HepG2 (cell line): ENCODE results near the gene IMMP1L. TPM values are rescaled to one million over a fixed set of nuclear protein-coding genes. Genes with fewer than 3 reads are reported as not detected.
A peak's percentile ranks its signal among the peaks of the same experiment; 100 is the strongest.

ENCODE experiments used
- ATAC-seq: fragments of 200-7000 bp; cut with Tn5 transposase; 3 replicates; pipeline ENCODE4 v1.9.1; 2020; ENCODE audit warnings: mild to moderate bottlenecking, moderate library complexity
- Bru-seq: library from RNA; stranded (reverse); fragments of 400-500 nt; gene quantifications from one replicate; lab custom pipeline; 2021; lab: Mats Ljungman, UMichigan
- BruChase-seq, 2 experiments: library from RNA; stranded (reverse); fragments of 400-500 nt; gene quantifications; one replicate each; lab custom pipeline; 2021; lab: Mats Ljungman, UMichigan
- BruUV-seq: library from RNA; stranded (reverse); fragments of 400-500 nt; replicated peaks from 2 replicates; lab custom pipeline; 2021; lab: Mats Ljungman, UMichigan
- CTCF ChIA-PET: fragments of 300-600 bp; formaldehyde crosslinking; extraction: SDS; loops from one replicate; lab custom pipeline; 2021; ENCODE audit warnings: low total read pairs, inconsistent platforms, low intra/inter-chr PET ratio; lab: Yijun Ruan, JAX
- POLR2A ChIA-PET: fragments of 350-600 bp; sonication (Branson Sonifier 250); formaldehyde crosslinking; loops from one replicate; lab custom pipeline; 2020; ENCODE audit warnings: antibody characterized with exemption, inconsistent platforms; lab: Yijun Ruan, JAX
- DNase-seq: peaks from one replicate; pipeline ENCODE4 v3.0.0-alpha.2; 2015; ENCODE audit warnings: low spot score
- FAIRE-seq: peaks from 3 replicates; lab custom pipeline; 2011; peaks lifted over from hg19 to GRCh38; lab: Jason Lieb, UNC
- H2AFZ ChIP-seq: one replicate; pipeline ENCODE4 v1.6.1; 2011; ENCODE audit warnings: low read length, inconsistent platforms
- H3K27ac ChIP-seq: fragments of 300-600 bp; 3 replicates; pipeline ENCODE4 v1.8.0; 2011; ENCODE audit warnings: mixed run types, mild to moderate bottlenecking, mixed read lengths, low read length, inconsistent platforms; ENCODE audit not compliant: insufficient read depth; ENCODE audit errors: extremely low read length
- H3K27me3 ChIP-seq, 2 experiments: fragments of 200-600 bp in 1 of 2; 2 replicates in 1 of 2; 3 replicates in 1 of 2; pipeline versions ENCODE4 v1.6.0 to v1.8.0; 2011; ENCODE audit warnings: low read length in 2 of 2, mild to moderate bottlenecking in 2 of 2, moderate library complexity in 2 of 2, inconsistent platforms in 1 of 2; ENCODE audit not compliant: insufficient read depth in 2 of 2, control insufficient read depth in 1 of 2
- H3K36me3 ChIP-seq, 2 experiments: fragments of 200-600 bp in 1 of 2; replicated peaks in 1 of 2; 2 replicates in 1 of 2; 3 replicates in 1 of 2; pipeline versions ENCODE4 v1.5.1 to v1.8.0; 2011; ENCODE audit warnings: low read length in 2 of 2, inconsistent platforms in 1 of 2; ENCODE audit not compliant: insufficient read depth in 2 of 2, control insufficient read depth in 1 of 2
- H3K4me1 ChIP-seq: 2 replicates; pipeline ENCODE4 v1.5.1; 2012; ENCODE audit warnings: low read length, inconsistent platforms; ENCODE audit not compliant: insufficient read depth
- H3K4me2 ChIP-seq: 2 replicates; pipeline ENCODE4 v1.6.0; 2011; ENCODE audit warnings: low read depth, low read length, inconsistent platforms
- H3K4me3 ChIP-seq, 3 experiments: fragments of 200-600 bp in 1 of 3; sonication (generic), shearing (Covaris generic) in 1 of 3; replicated peaks in 1 of 3; 2 replicates each; pipeline ENCODE4 v1.5.1; 2011 to 2016; ENCODE audit warnings: low read length in 3 of 3, inconsistent platforms in 2 of 3, low read depth in 2 of 3, mild to moderate bottlenecking in 2 of 3, control low read depth in 1 of 3, mixed read lengths in 1 of 3; ENCODE audit not compliant: insufficient read depth in 1 of 3
- H3K79me2 ChIP-seq: one replicate; pipeline ENCODE4 v1.6.1; 2011; ENCODE audit warnings: low read length, inconsistent platforms; ENCODE audit not compliant: insufficient read depth
- H3K9ac ChIP-seq: 2 replicates; pipeline ENCODE4 v1.6.0; 2011; ENCODE audit warnings: mild to moderate bottlenecking, low read depth, low read length, inconsistent platforms; ENCODE audit not compliant: insufficient read depth
- H3K9me3 ChIP-seq: 2 replicates; pipeline ENCODE4 v1.5.1; 2012; ENCODE audit warnings: mild to moderate bottlenecking, low read length
- H4K20me1 ChIP-seq: 2 replicates; pipeline ENCODE4 v1.6.0; 2011; ENCODE audit warnings: inconsistent platforms, mild to moderate bottlenecking, low read length, moderate library complexity; ENCODE audit not compliant: insufficient read depth
- REPIN1 ChIP-seq: sonication (generic); formaldehyde crosslinking; IDR thresholded peaks from 2 replicates; pipeline ENCODE4 v1.8.0; 2022; ENCODE audit warnings: missing genetic modification reagents, low read depth, mild to moderate bottlenecking, borderline replicate concordance
- RFXAP ChIP-seq: sonication (generic); formaldehyde crosslinking; IDR thresholded peaks from 2 replicates; pipeline ENCODE4 v1.4.0; 2020; ENCODE audit warnings: missing genetic modification reagents, borderline replicate concordance
- ZBTB37 ChIP-seq: sonication (generic); formaldehyde crosslinking; IDR thresholded peaks from 2 replicates; pipeline ENCODE4 v1.4.0; 2020; ENCODE audit warnings: mild to moderate bottlenecking, missing genetic modification reagents
- ZNF253 ChIP-seq: sonication (generic); formaldehyde crosslinking; IDR thresholded peaks from 2 replicates; pipeline ENCODE4 v1.8.0; 2022; ENCODE audit warnings: mild to moderate bottlenecking, missing genetic modification reagents, borderline replicate concordance
- ZNF317 ChIP-seq: sonication (generic); formaldehyde crosslinking; IDR thresholded peaks from 2 replicates; pipeline ENCODE4 v1.5.0; 2020; ENCODE audit warnings: mild to moderate bottlenecking, missing genetic modification reagents
- ZNF503 ChIP-seq: sonication (generic); formaldehyde crosslinking; IDR thresholded peaks from 2 replicates; pipeline ENCODE4 v1.4.0; 2020; ENCODE audit warnings: missing genetic modification reagents
- ZNF607 ChIP-seq: sonication (generic); formaldehyde crosslinking; IDR thresholded peaks from 2 replicates; pipeline ENCODE4 v1.5.1; 2020; ENCODE audit warnings: missing genetic modification reagents, mild to moderate bottlenecking, borderline replicate concordance
- ZNF704 ChIP-seq: sonication (generic); formaldehyde crosslinking; IDR thresholded peaks from 2 replicates; pipeline ENCODE4 v1.8.1; 2023; ENCODE audit warnings: mild to moderate bottlenecking, inconsistent platforms, moderate library complexity, missing genetic modification reagents, borderline replicate concordance
- WGBS: methylation state at CpG from one replicate; pipeline ENCODE4 v1.1.6; 2017; ENCODE audit warnings: low lambda C conversion rate; 5-methylcytosine and 5-hydroxymethylcytosine counted together
- in situ Hi-C: cut with HindIII; loops from 2 replicates; pipeline ENCODE4 v1.10.0; 2017; ENCODE audit warnings: low pct_unique_long_range_greater_than_20kb; ENCODE audit not compliant: extremely low pct_ligation_motif_present
- intact Hi-C: fragments of 100-400 bp; cut with micrococcal nuclease; formaldehyde crosslinking; loops from one replicate; pipeline ENCODE4 v1.10.0; 2022; ENCODE audit not compliant: unreplicated experiment
- long read RNA-seq, 2 experiments: library from RNA in 1 of 2; library from polyadenylated mRNA in 1 of 2; stranded (forward) in 1 of 2; unstranded in 1 of 2; transcript quantifications; one replicate each; pipeline ENCODE4 v2.0.0, GENCODE V29; 2019 to 2022
- polyA minus RNA-seq, 3 experiments: library from RNA; depleted of rRNA, polyadenylated mRNA; stranded (reverse); fragments of >200 nt; gene quantifications; 2 replicates each; pipeline ENCODE4 v1.2.3, GENCODE V29; 2011; ENCODE audit warnings: low replicate concordance in 1 of 3
- polyA plus RNA-seq, 8 experiments: library from polyadenylated mRNA; depleted of rRNA in 3 of 8; stranded (reverse) in 7 of 8; unstranded in 1 of 8; fragments of >200 nt; fragmentation: Illumina TruSeq in 4 of 8; extraction: Trizol in 4 of 8; gene quantifications; 2 replicates each; pipeline versions ENCODE4 v1.2.1 to v1.2.3, GENCODE V29; 2011 to 2016; ENCODE audit warnings: low read depth in 4 of 8, missing spikeins in 1 of 8, mixed read lengths in 1 of 8; ENCODE audit not compliant: insufficient read depth in 1 of 8
- total RNA-seq, 5 experiments: library from RNA; depleted of rRNA; stranded (reverse); fragments of >200 nt; fragmentation: Illumina TruSeq; extraction: Trizol; gene quantifications; 2 replicates each; pipeline ENCODE4 v1.2.3, GENCODE V29; 2016; ENCODE audit warnings: low read depth in 1 of 5

IMMP1L gene
- total RNA-seq (2016; rRNA removed; fragmentation: Illumina TruSeq; extraction: Trizol), result 51.8 and 57.9 TPM in 2 replicates
- total RNA-seq (2016; cell fraction: cytosol; rRNA removed; fragmentation: Illumina TruSeq; extraction: Trizol; ENCODE audit: low read depth), result 104 and 120 TPM in 2 replicates
- 64.0 and 123 TPM in 2 replicates for total RNA-seq (2016; cell fraction: insoluble cytoplasmic fraction; rRNA removed; fragmentation: Illumina TruSeq; extraction: Trizol)
- total RNA-seq (2016; cell fraction: membrane; rRNA removed; fragmentation: Illumina TruSeq; extraction: Trizol), result 84.7 and 100 TPM in 2 replicates
- 40.4 and 42.9 TPM in 2 replicates for total RNA-seq (2016; cell fraction: nucleus; rRNA removed; fragmentation: Illumina TruSeq; extraction: Trizol)
- 26.1 and 42.4 TPM in 2 replicates for polyA plus RNA-seq (2011; rRNA removed)
- 20.1 and 22.4 TPM in 2 replicates for polyA plus RNA-seq (2011; cell fraction: cytosol; rRNA removed)
- 11.1 and 15.1 TPM in 2 replicates for polyA plus RNA-seq (2011; cell fraction: nucleus; rRNA removed)
- 23.5 and 24.7 TPM in 2 replicates for polyA plus RNA-seq (2012)
- 80.2 and 87.5 TPM in 2 replicates for polyA plus RNA-seq (2016; cell fraction: cytosol; fragmentation: Illumina TruSeq; extraction: Trizol; ENCODE audit: low read depth)
- 46.2 and 82.2 TPM in 2 replicates for polyA plus RNA-seq (2016; cell fraction: insoluble cytoplasmic fraction; fragmentation: Illumina TruSeq; extraction: Trizol; ENCODE audit: low read depth)
- polyA plus RNA-seq (2016; cell fraction: membrane; fragmentation: Illumina TruSeq; extraction: Trizol; ENCODE audit: low read depth), result 60.8 and 86.8 TPM in 2 replicates
- polyA plus RNA-seq (2016; cell fraction: nucleus; fragmentation: Illumina TruSeq; extraction: Trizol; ENCODE audit: insufficient read depth, low read depth), result 40.9 and 42.9 TPM in 2 replicates
- polyA minus RNA-seq (2011; rRNA and poly(A)+ RNA removed; ENCODE audit: low replicate concordance), result 4.9 and 8.8 TPM in 2 replicates
- 5.8 and 5.9 TPM in 2 replicates for polyA minus RNA-seq (2011; cell fraction: cytosol; rRNA and poly(A)+ RNA removed)
- polyA minus RNA-seq (2011; cell fraction: nucleus; rRNA and poly(A)+ RNA removed), result 34.9 and 50.6 TPM in 2 replicates
- percentile 81 among the genes with signal in this experiment for Bru-seq, nascent RNA
- percentile 56 among the genes with signal in this experiment for BruChase-seq, experiment 1, labeled RNA remaining after a 6-hour chase
- BruChase-seq, experiment 2, labeled RNA remaining after a 2-hour chase, result percentile 73 among the genes with signal in this experiment
- long read RNA-seq, experiment 1, transcript IMMP1L-209 (6 exons, 685 nt), result major isoform, 5 of 20 reads
- long read RNA-seq, experiment 1, partial matches to known transcripts, result 0 of 20 reads
- long read RNA-seq, experiment 1, other reads (novel, unspliced or antisense), result 8 of 20 reads
- long read RNA-seq, experiment 2, partial matches to known transcripts, result 2 of 13 reads
- long read RNA-seq, experiment 2, other reads (novel, unspliced or antisense), result 5 of 13 reads

- DNase-seq (peak; percentile 97), ATAC-seq (peak; percentile 99), FAIRE-seq (peak; percentile 58)
- intact Hi-C loops (loop anchor here (10.0 kb wide), 1 partner anchor 305 kb away; the partner anchor contains the start of gene PAX6), in situ Hi-C loops (no loop called here)
- CTCF ChIA-PET, result no interaction called here
- POLR2A ChIA-PET, result no interaction called here
- no peaks in the 10 kb centered on the region for H4K20me1 ChIP-seq
- no peaks in the 10 kb centered on the region for H3K9me3 ChIP-seq
- peaks cover 42% of the 10 kb centered on the region for H3K4me1 ChIP-seq
- no peaks in the 10 kb centered on the region; a peak in 1 of 5 replicates for H3K27me3 ChIP-seq
- peak within 1 kb of the TSS; percentile 83 for H3K9ac ChIP-seq
- TSS peak; percentile 82 for BruUV-seq
- WGBS, result under 1% methylated on average over 17 of the region's 47 CpGs
- peak within 1 kb of the TSS; percentile 68 to 92 (median 86) for H3K4me3 ChIP-seq
- H3K36me3 ChIP-seq, result peaks cover 0 to 5% of the 10 kb centered on the region in 2 experiments; a peak in 1 of 5 replicates
- H2AFZ ChIP-seq, result peak within 1 kb of the TSS; percentile 52
- H3K79me2 ChIP-seq, result peaks cover 67% of the 10 kb centered on the region
- peak within 1 kb of the TSS; percentile 90 for H3K4me2 ChIP-seq
- peak within 1 kb of the TSS; percentile 89 for H3K27ac ChIP-seq
- TF ChIP-seq RFXAP (CRISPR knock-in tag), result peak; percentile 76; the same call in 1 of the 2 replicates
- TF ChIP-seq REPIN1 (CRISPR knock-in tag), result no peak; the same call in 1 of the 2 replicates
- 0 out of 2 replicates have a peak, but pooled peaks have one; percentile 73 for TF ChIP-seq ZNF317 (CRISPR knock-in tag)
- TF ChIP-seq ZNF704 (CRISPR knock-in tag), result no peak
- TF ChIP-seq ZNF253 (CRISPR knock-in tag), result no peak
- TF ChIP-seq ZBTB37 (CRISPR knock-in tag), result peak; percentile 34; the same call in 1 of the 2 replicates
- TF ChIP-seq ZNF607 (CRISPR knock-in tag), result peak; percentile 65; the same call in 1 of the 2 replicates
- no peak for TF ChIP-seq ZNF503 (CRISPR knock-in tag)
These were observed at the start of gene IMMP1L, which contains the start of gene ELP4 for GRCh38 chr11:31509429-31510345. Gene IMMP1L, minus strand, starts transcription at chr11:31509622. Its CDS starts 46,346 bp downstream, at chr11:31463276. Gene ELP4, plus strand, starts transcription at chr11:31509767. Its CDS starts 18 bp downstream, at chr11:31509785.
